Heart left ventricle (tissue), 13 donors: ENCODE measurements around the gene MAP3K10.

Experiments
- CTCF ChIP-seq, 12 donors: fragments of 200-600 bp; sonication (generic) in 4 of 12; IDR thresholded peaks; one replicate each; pipeline versions ENCODE4 v1.5.0 to v1.8.0; 2018 to 2022; ENCODE audit warnings: antibody characterized with exemption in 12 of 12, mild to moderate bottlenecking in 5 of 12
- POLR2A ChIP-seq, 2 donors: fragments of 450-650 bp; IDR thresholded peaks; one replicate each; pipeline ENCODE4 v1.6.1; 2017; ENCODE audit warnings: antibody characterized with exemption in 2 of 2, mild to moderate bottlenecking in 2 of 2, moderate library complexity in 2 of 2
- donor health status: ischemic (EF 13 %, LVEDD 7.1; RV severe dilation, severe dysfunction).
- donor health status: DM: no; HTN: yes; CAD: no.
- donor health status: DM: no; HTN: no; CAD: no.
- donor health status: ischemic (EF 25% LVEDD 6.9; RV normal size, moderate dysfunction).
- donor health status: ischemic (EF 25% LVEDD 5.7; RV mildly dilated, moderate dysfunction).
- donor health status: ischemic (EF 35%, LVEDD 5.7; RV mildly dilated, moderate dysfunction).
- donor health status: nonischemic (EF 11% LVEDD 7.7; RV severe dilation, severe dysfunction).
- donor health status: DM: yes; HTN: yes; CAD: no.
- donor health status: PGD.
- donor health status: ischemic (EF 29% LVEDD 5.4; RV normal size, mild dysfunction).
- donor health status: nonischemic (EF 23%, LVEDD 6.1; RV moderate dilation, normal function).

- TF ChIP-seq CTCF (IDR thresholded peaks at IDR 0.05) (no peak), POLR2A (IDR thresholded peaks at IDR 0.05) (no peak)
Observed at GRCh38 chr19:40150170-40150569, 41.1 kb upstream of the MAP3K10 start.
